ENCODE measurements around the gene NUF2. TPM values are rescaled to one million over a fixed set of nuclear protein-coding genes. Genes with fewer than 3 reads are reported as not detected.

NUF2 gene
- total RNA-seq (ENCODE audit: low replicate concordance), result 79.4 and 134 TPM in 2 replicates

DNA sequence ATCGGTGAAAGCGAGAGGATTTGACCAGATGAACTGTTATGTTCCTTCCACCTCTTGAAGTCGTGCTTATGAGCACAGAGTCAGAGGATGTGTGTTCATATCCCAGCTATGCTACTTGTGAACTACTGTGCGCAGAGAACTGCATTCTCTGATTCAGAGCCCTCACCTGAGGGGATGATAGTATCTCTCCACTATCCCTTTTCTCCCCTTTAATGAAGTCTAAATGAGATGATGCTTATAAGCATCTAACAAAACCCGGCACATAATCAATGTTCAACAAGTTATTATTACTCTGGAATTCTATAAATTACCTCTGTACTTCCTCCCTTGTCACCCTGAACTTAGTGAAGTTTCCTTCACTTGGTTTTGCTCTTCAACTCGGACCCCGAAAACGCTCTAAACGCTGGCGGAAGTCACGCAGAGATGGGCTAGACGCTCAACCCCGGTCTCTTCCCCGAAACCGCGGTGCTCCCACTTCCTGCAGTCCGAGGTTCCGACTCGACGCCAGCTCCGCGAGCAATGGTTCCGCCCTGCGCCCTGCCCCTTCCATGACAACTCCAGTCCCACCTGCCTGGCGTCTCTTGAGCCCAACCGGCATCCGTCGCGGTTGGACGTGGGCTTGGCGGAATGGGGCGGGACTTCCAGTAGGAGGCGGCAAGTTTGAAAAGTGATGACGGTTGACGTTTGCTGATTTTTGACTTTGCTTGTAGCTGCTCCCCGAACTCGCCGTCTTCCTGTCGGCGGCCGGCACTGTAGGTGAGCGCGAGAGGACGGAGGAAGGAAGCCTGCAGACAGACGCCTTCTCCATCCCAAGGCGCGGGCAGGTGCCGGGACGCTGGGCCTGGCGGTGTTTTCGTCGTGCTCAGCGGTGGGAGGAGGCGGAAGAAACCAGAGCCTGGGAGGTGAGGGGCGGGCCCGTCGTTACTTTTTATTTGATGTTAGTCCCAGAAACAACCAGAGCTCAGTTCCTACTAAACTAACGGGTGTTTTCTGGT lies at the start of gene NUF2:
Gene NUF2, plus strand, starts transcription at position 644 of the 995 bp plus-strand sequence. CDS start 4,098 bp downstream, outside the sequence.
- H3K4me1 ChIP-seq, result peaks cover 6% of the 10 kb centered on the region
- H3K27me3 ChIP-seq, result no peaks in the 10 kb centered on the region
- peak within 1 kb of the TSS; percentile 88 for H2AFZ ChIP-seq (replicated peaks)
- no peaks in the 10 kb centered on the region for H3K36me3 Mint-ChIP-seq
- no peaks in the 10 kb centered on the region for H3F3A ChIP-seq (ENCODE audit: low read depth)
- no peaks in the 10 kb centered on the region for H3K9me3 Mint-ChIP-seq
- H3K36me3 ChIP-seq, result no peaks in the 10 kb centered on the region
- no peaks in the 10 kb centered on the region for H4K20me1 ChIP-seq (ENCODE audit: low read depth)
- H3K27ac Mint-ChIP-seq, result peak within 1 kb of the TSS; percentile 89
- H3K4me2 ChIP-seq, result peak within 1 kb of the TSS; percentile 76
- H3K27me3 Mint-ChIP-seq (ENCODE audit: insufficient read depth, low read depth), result no peaks in the 10 kb centered on the region
- peak within 1 kb of the TSS; percentile 98 for H3K4me3 Mint-ChIP-seq
- peaks cover 55% of the 10 kb centered on the region for H3K79me2 ChIP-seq (ENCODE audit: low read depth)
- no peak within 1 kb of the TSS for H3K27ac ChIP-seq
- no peak for TF ChIP-seq EZH2phosphoT487 (IDR thresholded peaks at IDR 0.05)
- peak; percentile 98 for DNase-seq (ENCODE audit: low spot score)
- peak within 1 kb of the TSS; percentile 86 for H3K4me3 ChIP-seq
- no peaks in the 10 kb centered on the region for H3K9me3 ChIP-seq (ENCODE audit: low read depth)
- peaks cover 18% of the 10 kb centered on the region for H3K4me1 Mint-ChIP-seq
- peak within 1 kb of the TSS; percentile 70 for H3K9ac ChIP-seq

- Histone ChIP-seq H3K4me1 (no peaks in the 10 kb centered on the region), H3K4me2 (no peak overlapping the region), H3K36me3 (peaks cover 3% of the 10 kb centered on the region), H4K20me1 (ENCODE audit: low read depth) (no peaks in the 10 kb centered on the region), H2AFZ (replicated peaks) (no peak overlapping the region), H3K27ac (no peak overlapping the region), H3F3A (ENCODE audit: low read depth) (no peaks in the 10 kb centered on the region), H3K79me2 (ENCODE audit: low read depth) (no peaks in the 10 kb centered on the region), H3K9me3 (ENCODE audit: low read depth) (no peaks in the 10 kb centered on the region), H3K4me3 (no peak overlapping the region), H3K27me3 (no peaks in the 10 kb centered on the region), H3K9ac (no peak overlapping the region)
- no peak for TF ChIP-seq CTCF (IDR thresholded peaks at IDR 0.05)
- TF ChIP-seq EZH2 (IDR thresholded peaks at IDR 0.05), result no peak
- TF ChIP-seq EZH2phosphoT487 (IDR thresholded peaks at IDR 0.05), result no peak
- H3K9me3 Mint-ChIP-seq, result peaks cover 12% of the 10 kb centered on the region
- no peak overlapping the region for H3K27ac Mint-ChIP-seq
- H3K4me3 Mint-ChIP-seq, result no peak overlapping the region
- no peak for DNase-seq (ENCODE audit: low spot score)
- no peaks in the 10 kb centered on the region for H3K4me1 Mint-ChIP-seq
- peaks cover 4% of the 10 kb centered on the region for H3K36me3 Mint-ChIP-seq
- no peaks in the 10 kb centered on the region for H3K27me3 Mint-ChIP-seq (ENCODE audit: insufficient read depth, low read depth)
These were observed 47.9 kb upstream of the NUF2 start for GRCh38 chr1:163273766-163274441.

GRCh38 chr1:163275222-163275621 lies 46.5 kb upstream of the NUF2 start:
- no peaks in the 10 kb centered on the region for H3K4me1 ChIP-seq
- Mint-ChIP-seq H3K4me1 (no peaks in the 10 kb centered on the region), H3K27me3 (ENCODE audit: insufficient read depth, low read depth) (no peaks in the 10 kb centered on the region), H3K36me3 (peaks cover 4% of the 10 kb centered on the region), H3K9me3 (peaks cover 14% of the 10 kb centered on the region), H3K27ac (no peak overlapping the region), H3K4me3 (no peak overlapping the region)
- no peaks in the 10 kb centered on the region for H4K20me1 ChIP-seq (ENCODE audit: low read depth)
- no peak overlapping the region for H3K4me3 ChIP-seq
- H3K36me3 ChIP-seq, result peaks cover 3% of the 10 kb centered on the region
- no peak overlapping the region for H3K9ac ChIP-seq
- H3K9me3 ChIP-seq (ENCODE audit: low read depth), result no peaks in the 10 kb centered on the region
- no peaks in the 10 kb centered on the region for H3K27me3 ChIP-seq
- no peak for DNase-seq (ENCODE audit: low spot score)
- no peaks in the 10 kb centered on the region for H3K79me2 ChIP-seq (ENCODE audit: low read depth)
- no peak for TF ChIP-seq CTCF (IDR thresholded peaks at IDR 0.05)
- no peak for TF ChIP-seq EZH2 (IDR thresholded peaks at IDR 0.05)
- TF ChIP-seq EZH2phosphoT487 (IDR thresholded peaks at IDR 0.05), result no peak
- no peaks in the 10 kb centered on the region for H3F3A ChIP-seq (ENCODE audit: low read depth)
- H3K27ac ChIP-seq, result no peak overlapping the region
- H2AFZ ChIP-seq (replicated peaks), result no peak overlapping the region
- H3K4me2 ChIP-seq, result no peak overlapping the region

Measured in neural progenitor cell (in vitro differentiated cells).